RPMI7951 (cell line): ENCODE results near the gene SASH3. TPM values are rescaled to one million over a fixed set of nuclear protein-coding genes. Genes with fewer than 3 reads are reported as not detected.

Source experiments
- DNase-seq: peaks from one replicate; pipeline ENCODE4 v3.0.0-alpha.2; 2012; ENCODE audit warnings: low read depth
- total RNA-seq: library from RNA; depleted of rRNA; stranded (reverse); fragments of >200 nt; shearing (Covaris generic); gene quantifications from 2 replicates; pipeline ENCODE4 v1.2.3, GENCODE V29; 2014

Gene SASH3
- total RNA-seq, 1 experiment from 2014 or later: not detected

- no peak for DNase-seq
These were observed 3.6 kb downstream of the SASH3 start for GRCh38 chrX:129783291-129783713.

- no peak for DNase-seq
These were observed 4.6 kb downstream of the SASH3 start for GRCh38 chrX:129784371-129784770.

- no peak for DNase-seq
These were observed 5.6 kb downstream of the SASH3 start for GRCh38 chrX:129785160-129785947.

GRCh38 chrX:129786210-129786651, 6.5 kb downstream of the SASH3 start:
- no peak for DNase-seq

GRCh38 chrX:129787336-129788055, 7.7 kb downstream of the SASH3 start:
- DNase-seq: no peak

- DNase-seq: no peak
These were observed 8.8 kb downstream of the SASH3 start for GRCh38 chrX:129788527-129788926.

GRCh38 chrX:129790146-129790545, 10.4 kb downstream of the SASH3 start:
- no peak for DNase-seq

GRCh38 chrX:129790808-129791207, 11.1 kb downstream of the SASH3 start:
- no peak for DNase-seq

- no peak for DNase-seq
These were observed 11.6 kb downstream of the SASH3 start for GRCh38 chrX:129791336-129791735.

GRCh38 chrX:129791961-129792570, 12.3 kb downstream of the SASH3 start:
- DNase-seq: no peak

GRCh38 chrX:129792586-129793291, 13.0 kb downstream of the SASH3 start:
- DNase-seq: no peak

GRCh38 chrX:129793604-129794191, 13.9 kb downstream of the SASH3 start:
- no peak for DNase-seq

GRCh38 chrX:129795584-129795983, 15.8 kb downstream of the SASH3 start:
- DNase-seq: no peak

GRCh38 chrX:129797251-129797906, 17.6 kb downstream of the SASH3 start:
- no peak for DNase-seq

- DNase-seq: no peak
These were observed 18.7 kb downstream of the SASH3 start for GRCh38 chrX:129798456-129798855.

GRCh38 chrX:129798888-129799287, 19.1 kb downstream of the SASH3 start:
- no peak for DNase-seq

- DNase-seq: no peak
These were observed 20.4 kb downstream of the SASH3 start for GRCh38 chrX:129800186-129800585.

- DNase-seq: no peak
These were observed 23.1 kb downstream of the SASH3 start for GRCh38 chrX:129802863-129803262.

GRCh38 chrX:129804806-129805205, 25.1 kb downstream of the SASH3 start:
- DNase-seq: no peak

GRCh38 chrX:129808158-129808828, 28.5 kb downstream of the SASH3 start:
- no peak for DNase-seq
